Subcutaneous adipose tissue (tissue), 4 donors: Measurements from ENCODE around the gene MAP2K1. TPM values are rescaled to one million over a fixed set of nuclear protein-coding genes. Genes with fewer than 3 reads are reported as not detected.

ENCODE experiments used
- CTCF ChIP-seq: fragments of 450-650 bp; IDR thresholded peaks from one replicate; pipeline ENCODE4 v1.5.1; 2016; ENCODE audit warnings: low read depth, mild to moderate bottlenecking, control low read depth, antibody characterized with exemption, moderate library complexity
- total RNA-seq, 4 donors: library from RNA; depleted of rRNA; stranded (reverse); fragments of >200 nt; gene quantifications; one replicate each; pipeline ENCODE4 v1.1.0, GENCODE V29; 2016

Gene MAP2K1
- total RNA-seq, 4 donors from 2014 or later = 57.6 to 70.7 (median 65.4) TPM

GRCh38 chr15:66476535-66476934, 89.8 kb downstream of the MAP2K1 start:
- TF ChIP-seq CTCF = no peak

DNA sequence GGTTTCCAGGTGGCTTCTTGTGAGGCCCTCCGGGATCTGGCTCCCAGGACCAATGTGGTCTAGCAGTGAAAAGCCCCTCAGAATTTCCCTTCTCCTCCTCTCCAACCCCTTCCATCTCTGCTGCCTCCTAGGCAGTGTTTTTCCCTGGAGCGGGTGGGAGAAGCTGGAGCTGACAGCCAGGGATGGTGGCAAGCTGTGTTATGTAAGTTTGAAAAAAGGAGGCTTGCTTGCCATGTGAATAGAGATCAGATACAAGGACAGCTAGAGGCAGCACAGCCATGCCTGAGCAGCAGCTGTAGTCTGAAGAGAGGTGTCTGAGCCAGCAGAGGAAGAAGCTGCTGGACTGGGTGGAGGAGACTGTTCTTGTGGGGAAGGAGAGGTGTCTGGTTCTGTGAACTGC, 90.3 kb downstream of the MAP2K1 start:
- TF ChIP-seq CTCF = no peak

DNA sequence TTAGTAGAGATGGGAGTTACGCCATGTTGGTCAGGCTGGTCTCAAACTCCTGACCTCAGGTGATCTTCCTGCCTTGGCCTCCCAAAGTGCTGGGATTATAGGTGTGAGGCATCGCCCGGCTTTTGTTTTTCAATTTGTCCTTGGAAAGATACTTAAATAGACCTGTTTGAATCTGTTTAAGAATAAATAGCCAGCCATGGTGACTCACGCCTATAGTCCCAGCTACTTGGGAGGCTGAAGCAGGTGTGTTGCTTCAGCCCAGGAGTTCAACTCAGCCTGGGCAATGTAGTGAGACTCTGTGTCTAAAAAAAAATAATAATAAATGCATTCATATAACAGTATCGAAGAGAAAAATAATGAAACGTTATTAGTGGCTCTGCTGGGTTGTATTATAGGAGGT, 93.6 kb downstream of the MAP2K1 start:
- no peak for TF ChIP-seq CTCF

GRCh38 chr15:66481107-66481856, 94.6 kb downstream of the MAP2K1 start:
- no peak for TF ChIP-seq CTCF

DNA sequence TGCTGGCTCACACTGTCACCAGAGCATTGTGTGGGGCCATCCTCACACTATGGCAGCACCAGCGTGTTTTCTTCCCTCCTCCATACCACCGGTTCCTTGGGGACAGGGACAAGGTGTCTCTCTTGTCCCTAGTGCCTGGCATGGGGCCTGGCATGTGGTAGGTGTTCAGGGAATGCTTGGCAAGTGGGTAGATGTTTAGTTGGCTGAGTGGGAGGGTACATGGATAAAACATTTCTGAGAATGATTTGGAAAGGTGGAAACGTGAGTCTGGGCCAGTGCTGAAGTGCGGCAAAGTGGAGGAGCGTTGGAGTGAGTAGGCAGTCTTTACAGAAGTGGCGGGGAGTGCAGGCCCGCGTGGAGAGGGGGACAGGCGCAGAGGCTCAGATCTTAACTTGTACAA, 95.8 kb downstream of the MAP2K1 start:
- no peak for TF ChIP-seq CTCF

- TF ChIP-seq CTCF = no peak
Measured at GRCh38 chr15:66483131-66483566, 96.4 kb downstream of the MAP2K1 start.

DNA sequence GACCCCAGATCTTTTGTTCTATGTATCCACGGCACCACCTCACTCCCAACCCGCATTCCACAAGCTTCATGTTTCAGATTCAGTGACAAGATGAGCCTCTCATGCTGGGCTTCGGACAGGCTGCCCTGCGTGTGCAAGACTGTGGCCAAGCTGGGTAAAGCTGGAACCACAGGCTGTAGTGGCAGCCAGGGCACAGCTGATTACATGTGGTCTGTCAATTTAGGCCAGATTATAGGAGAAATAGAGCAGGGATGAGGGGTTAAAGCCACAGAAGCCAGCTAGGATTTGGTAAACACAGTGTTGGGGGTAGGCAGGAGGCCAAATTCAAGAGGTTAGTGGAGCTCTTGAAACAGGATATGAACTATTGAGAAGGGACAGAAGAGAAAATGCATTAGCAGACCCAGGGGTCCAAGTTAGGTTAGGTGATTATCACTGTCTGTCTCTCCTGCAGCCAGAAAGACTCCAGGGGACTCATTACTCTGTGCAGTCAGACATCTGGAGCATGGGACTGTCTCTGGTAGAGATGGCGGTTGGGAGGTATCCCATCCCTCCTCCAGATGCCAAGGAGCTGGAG, 97.9 kb downstream of the MAP2K1 start:
- TF ChIP-seq CTCF = no peak
